MG63 (cell line): ENCODE data around the gene CAMKK2. TPM values are rescaled to one million over a fixed set of nuclear protein-coding genes. Genes with fewer than 3 reads are reported as not detected.
A peak's percentile ranks its signal among the peaks of the same experiment; 100 is the strongest.
"Not testable (repeated sequence)": the region's sequence is repeated elsewhere in the genome, so short reads cannot be mapped to it uniquely, and the experiment has no call there.

ENCODE experiments used
- DNase-seq: peaks from one replicate; pipeline ENCODE4 v3.0.0-alpha.2; 2020
- H3K27me3 ChIP-seq: fragments of 250-450 bp; sonication (Bioruptor Pico); 2 replicates; pipeline ENCODE4 v1.5.1; 2020; ENCODE audit warnings: mild to moderate bottlenecking, moderate library complexity
- H3K36me3 ChIP-seq: fragments of 250-450 bp; sonication (Bioruptor Pico); 2 replicates; pipeline ENCODE4 v1.5.1; 2020; ENCODE audit warnings: mild to moderate bottlenecking, moderate library complexity
- H3K4me3 ChIP-seq: fragments of 250-450 bp; sonication (Bioruptor Pico); 2 replicates; pipeline ENCODE4 v1.5.1; 2020; ENCODE audit warnings: mild to moderate bottlenecking, moderate library complexity
- H3K9me3 ChIP-seq: fragments of 250-450 bp; sonication (Bioruptor Pico); 2 replicates; pipeline ENCODE4 v1.5.1; 2020; ENCODE audit warnings: mild to moderate bottlenecking, moderate library complexity
- total RNA-seq: library from RNA; depleted of rRNA; stranded (reverse); fragments of >200 nt; shearing (Covaris generic); gene quantifications from 2 replicates; pipeline ENCODE4 v1.2.3, GENCODE V29; 2014; ENCODE audit warnings: low replicate concordance

Gene CAMKK2
- total RNA-seq, 1 experiment from 2014 or later: 36.6 TPM

DNA sequence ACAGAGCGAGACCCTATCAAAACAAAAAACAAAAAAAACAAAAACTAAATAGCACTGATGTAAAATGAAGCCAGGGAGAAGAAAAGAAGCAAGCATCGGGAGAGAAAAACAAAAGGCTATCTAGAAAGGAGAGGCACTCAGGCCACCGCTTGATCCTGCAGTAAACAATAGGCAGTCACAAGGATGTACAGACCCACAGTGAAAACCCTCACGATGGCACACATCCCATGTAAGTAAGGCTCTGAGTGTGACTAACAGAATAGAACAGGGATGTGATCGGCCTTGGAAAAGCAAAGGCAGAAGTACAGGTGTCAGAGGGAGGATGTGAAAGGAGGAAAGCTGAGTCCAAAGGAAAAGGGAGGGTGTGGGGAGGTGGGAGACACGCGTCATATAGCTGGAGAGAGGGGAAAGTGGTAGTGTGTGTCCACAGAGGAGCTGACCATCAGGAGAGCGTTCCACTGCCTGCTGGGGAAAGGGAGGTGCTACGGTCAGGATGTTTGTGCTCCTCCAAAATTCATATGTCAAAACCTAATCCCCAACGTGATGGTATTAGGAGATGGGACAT is 31.5 kb downstream of the CAMKK2 start:
- Histone ChIP-seq H3K4me3 (no peak overlapping the region), H3K36me3 (peaks cover 42% of the 10 kb centered on the region), H3K27me3 (no peaks in the 10 kb centered on the region), H3K9me3 (no peaks in the 10 kb centered on the region)
- DNase-seq: no peak

GRCh38 chr12:121264135-121264534 is 32.4 kb downstream of the CAMKK2 start:
- peaks cover 43% of the 10 kb centered on the region for H3K36me3 ChIP-seq
- H3K27me3 ChIP-seq: no peaks in the 10 kb centered on the region
- H3K9me3 ChIP-seq: no peaks in the 10 kb centered on the region
- no peak for DNase-seq
- H3K4me3 ChIP-seq: no peak overlapping the region

- Histone ChIP-seq H3K36me3 (peaks cover 37% of the 10 kb centered on the region), H3K27me3 (no peaks in the 10 kb centered on the region), H3K4me3 (no peak overlapping the region), H3K9me3 (no peaks in the 10 kb centered on the region)
- DNase-seq: no peak
Observed at GRCh38 chr12:121263206-121263935, 33.1 kb downstream of the CAMKK2 start.

GRCh38 chr12:121261398-121261797 is 35.1 kb downstream of the CAMKK2 start:
- Histone ChIP-seq H3K36me3 (peaks cover 29% of the 10 kb centered on the region), H3K9me3 (no peaks in the 10 kb centered on the region), H3K4me3 (no peak overlapping the region), H3K27me3 (no peaks in the 10 kb centered on the region)
- no peak for DNase-seq

GRCh38 chr12:121260091-121260490 is 36.4 kb downstream of the CAMKK2 start:
- DNase-seq: no peak
- H3K27me3 ChIP-seq: no peaks in the 10 kb centered on the region
- H3K9me3 ChIP-seq: no peaks in the 10 kb centered on the region
- peaks cover 33% of the 10 kb centered on the region for H3K36me3 ChIP-seq
- H3K4me3 ChIP-seq: no peak overlapping the region

- Histone ChIP-seq H3K4me3 (no peak overlapping the region), H3K9me3 (no peaks in the 10 kb centered on the region), H3K36me3 (peaks cover 41% of the 10 kb centered on the region), H3K27me3 (no peaks in the 10 kb centered on the region)
- DNase-seq: no peak
Observed at GRCh38 chr12:121259074-121259473, 37.4 kb downstream of the CAMKK2 start.

DNA sequence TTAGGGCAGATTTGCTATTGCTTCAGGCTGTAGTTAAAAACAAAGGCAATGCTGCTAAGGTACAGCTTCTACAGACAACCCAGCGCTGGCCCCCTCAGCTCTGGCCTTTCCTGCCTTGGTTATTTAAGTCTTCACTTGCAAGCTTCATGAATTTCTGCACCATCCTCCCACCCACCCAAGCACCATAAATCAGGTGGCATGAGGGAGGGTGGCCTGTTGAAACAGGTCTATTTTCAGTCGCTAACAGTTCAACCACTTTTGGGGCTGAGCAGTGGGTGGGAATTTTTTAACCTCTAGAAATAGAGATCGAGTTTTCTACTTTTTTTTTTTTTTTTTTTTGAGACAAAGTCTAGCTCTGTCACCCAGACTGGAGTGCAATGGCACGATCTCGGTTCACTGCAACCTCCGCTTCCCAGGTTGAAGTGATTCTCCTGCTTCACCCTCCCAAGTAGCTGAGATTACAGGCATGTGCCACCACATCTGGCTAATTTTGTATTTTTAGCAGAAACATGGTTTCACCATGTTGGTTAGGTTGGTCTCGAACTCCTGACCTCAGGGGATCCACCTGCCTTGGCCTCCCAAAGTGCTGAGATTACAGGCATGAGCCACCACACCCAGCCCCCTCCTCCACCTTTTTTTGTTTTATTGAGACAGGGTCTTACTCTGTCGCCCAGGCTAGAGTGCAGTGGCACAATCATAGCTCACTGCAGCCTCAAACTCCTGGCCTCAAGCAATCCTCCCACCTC is 38.6 kb downstream of the CAMKK2 start:
- DNase-seq, H3K4me3 ChIP-seq, H3K27me3 ChIP-seq, H3K9me3 ChIP-seq: not testable (repeated sequence)
- H3K36me3 ChIP-seq: peaks cover 46% of the 10 kb centered on the region

DNA sequence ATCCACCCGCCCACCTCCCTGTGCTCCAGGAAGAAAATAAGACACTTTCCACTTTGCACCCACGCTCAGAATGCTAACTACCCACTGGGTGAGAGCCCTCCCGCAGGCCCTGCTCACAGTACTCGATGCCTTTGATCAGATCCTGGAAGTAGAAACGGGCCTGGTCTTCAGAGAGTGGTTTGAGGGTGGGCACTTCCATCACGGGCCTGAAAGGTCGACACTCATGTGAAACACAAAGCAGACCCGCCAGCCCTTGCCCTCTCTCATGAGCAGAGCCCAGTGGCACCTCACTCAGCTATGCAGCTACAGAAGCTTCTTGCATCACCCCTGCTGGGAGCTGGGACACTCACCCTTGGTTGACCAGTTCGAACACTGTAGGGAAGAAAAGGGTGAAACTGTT is 41.1 kb downstream of the CAMKK2 start:
- Histone ChIP-seq H3K36me3 (peaks cover 43% of the 10 kb centered on the region), H3K4me3 (no peak overlapping the region), H3K27me3 (no peaks in the 10 kb centered on the region), H3K9me3 (no peaks in the 10 kb centered on the region)
- no peak for DNase-seq

GRCh38 chr12:121253638-121254335 is 42.7 kb downstream of the CAMKK2 start:
- Histone ChIP-seq H3K36me3 (peaks cover 32% of the 10 kb centered on the region), H3K9me3 (no peaks in the 10 kb centered on the region), H3K27me3 (no peaks in the 10 kb centered on the region), H3K4me3 (no peak overlapping the region)
- DNase-seq: no peak

- peak; percentile 37 for DNase-seq
- Histone ChIP-seq H3K36me3 (peaks cover 35% of the 10 kb centered on the region), H3K9me3 (no peaks in the 10 kb centered on the region), H3K27me3 (no peaks in the 10 kb centered on the region), H3K4me3 (no peak overlapping the region)
Observed at GRCh38 chr12:121252712-121253345, 43.7 kb downstream of the CAMKK2 start.

GRCh38 chr12:121251838-121252237 is 44.7 kb downstream of the CAMKK2 start:
- H3K36me3 ChIP-seq: peaks cover 35% of the 10 kb centered on the region

DNA sequence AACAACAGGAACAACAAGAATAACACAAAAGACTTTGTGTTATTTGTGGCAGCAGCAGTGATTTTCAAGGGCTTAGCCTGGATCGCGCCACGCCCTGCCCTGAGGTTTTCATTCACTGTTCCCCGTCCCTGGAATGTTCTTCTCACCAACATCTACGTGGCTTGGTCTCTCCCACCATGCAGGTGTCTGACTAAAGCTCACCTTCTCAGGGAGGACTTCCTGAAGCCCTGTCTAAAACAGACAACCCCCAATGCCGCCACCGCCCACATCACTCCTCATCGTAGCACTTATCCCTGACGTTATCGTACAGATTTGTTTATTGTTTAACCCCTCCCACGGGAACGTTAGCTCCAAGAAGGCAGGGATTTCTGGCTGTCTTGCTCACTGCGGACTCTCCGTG is 46.1 kb downstream of the CAMKK2 start:
- DNase-seq: no peak
- Histone ChIP-seq H3K4me3 (no peak overlapping the region), H3K36me3 (peaks cover 33% of the 10 kb centered on the region), H3K27me3 (no peaks in the 10 kb centered on the region), H3K9me3 (no peaks in the 10 kb centered on the region)

More at GRCh38 chr12:121251838-121252237, 44.7 kb downstream of the CAMKK2 start:
- DNase-seq: no peak
- Histone ChIP-seq H3K27me3 (no peaks in the 10 kb centered on the region), H3K9me3 (no peaks in the 10 kb centered on the region), H3K4me3 (no peak overlapping the region)

- peaks cover 20% of the 10 kb centered on the region for H3K36me3 ChIP-seq
- H3K9me3 ChIP-seq: no peaks in the 10 kb centered on the region
- no peak overlapping the region for H3K4me3 ChIP-seq
- no peak for DNase-seq
- no peaks in the 10 kb centered on the region for H3K27me3 ChIP-seq
Observed at GRCh38 chr12:121248622-121249021, 47.9 kb downstream of the CAMKK2 start.

DNA sequence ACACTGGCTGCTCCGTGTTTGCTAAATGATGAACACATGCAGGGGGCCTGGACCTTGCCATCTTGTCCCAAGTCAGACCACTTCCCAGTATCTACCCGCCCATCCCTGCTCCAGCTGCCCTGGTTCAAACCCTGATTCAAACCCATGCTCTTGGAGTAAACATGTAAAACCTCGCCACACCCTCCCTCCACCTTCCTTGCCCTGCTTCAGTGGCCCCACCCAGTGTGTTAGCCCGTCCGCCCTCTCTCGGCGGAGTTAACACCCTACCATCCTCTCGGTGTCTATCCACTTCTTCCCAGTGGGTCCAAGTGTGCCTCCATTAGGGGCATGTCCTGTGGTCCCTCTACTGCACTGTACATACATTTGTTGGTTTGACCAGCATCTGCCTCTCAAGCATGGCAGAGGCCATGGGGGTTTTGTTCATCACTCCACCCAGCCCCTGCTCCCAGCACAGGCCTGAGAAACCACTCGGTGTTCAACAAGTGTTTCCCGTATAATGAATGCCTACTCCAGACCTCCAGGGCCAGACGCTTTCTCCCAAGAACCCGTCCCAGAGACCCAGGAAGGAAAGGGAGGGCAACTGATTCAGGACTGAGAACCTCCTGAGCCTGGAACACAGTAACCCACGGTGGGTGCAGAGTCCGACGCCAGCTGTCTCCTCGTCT is 49.5 kb downstream of the CAMKK2 start:
- peaks cover 14% of the 10 kb centered on the region for H3K36me3 ChIP-seq
- no peak for DNase-seq
- no peaks in the 10 kb centered on the region for H3K9me3 ChIP-seq
- no peaks in the 10 kb centered on the region for H3K27me3 ChIP-seq
- H3K4me3 ChIP-seq: no peak overlapping the region

- DNase-seq: no peak
- Histone ChIP-seq H3K27me3 (no peaks in the 10 kb centered on the region), H3K9me3 (no peaks in the 10 kb centered on the region), H3K4me3 (no peak overlapping the region), H3K36me3 (peaks cover 12% of the 10 kb centered on the region)
Observed at GRCh38 chr12:121245951-121246350, 50.6 kb downstream of the CAMKK2 start.

DNA sequence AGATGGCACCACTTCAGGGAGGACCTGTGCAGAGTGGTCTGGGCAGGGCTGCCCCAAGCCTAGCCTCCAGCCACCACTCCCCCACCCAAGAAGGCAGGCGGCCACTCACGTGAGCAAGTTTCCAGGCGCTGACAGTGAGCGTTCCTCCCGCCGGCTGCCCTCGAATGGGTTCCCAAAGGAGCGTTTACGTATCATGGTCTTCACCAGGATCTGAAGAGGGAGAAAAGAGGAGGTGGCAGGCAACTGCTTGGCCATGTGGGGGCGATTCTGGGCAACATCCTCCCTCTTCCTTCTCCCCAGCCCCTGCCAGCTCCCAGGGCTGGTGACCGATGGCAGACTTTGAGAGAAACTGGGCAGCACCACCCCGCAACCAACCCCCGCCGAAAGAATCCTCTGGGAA is 51.5 kb downstream of the CAMKK2 start:
- Histone ChIP-seq H3K27me3 (no peaks in the 10 kb centered on the region), H3K36me3 (peaks cover 7% of the 10 kb centered on the region), H3K9me3 (no peaks in the 10 kb centered on the region), H3K4me3 (no peak overlapping the region)
- no peak for DNase-seq
